GM23248 (cell line): ENCODE measurements around the gene ATXN7. TPM values are rescaled to one million over a fixed set of nuclear protein-coding genes. Genes with fewer than 3 reads are reported as not detected.

Experiments used
- DNase-seq: peaks from one replicate; pipeline ENCODE4 v3.0.0-alpha.2; 2015
- H2AFZ ChIP-seq: fragments of 200-600 bp; sonication (generic); 2 replicates; pipeline ENCODE4 v1.6.1; 2016; ENCODE audit warnings: antibody characterized with exemption
- H3F3A ChIP-seq: fragments of 200-600 bp; sonication (generic); 2 replicates; pipeline ENCODE4 v1.6.1; 2016; ENCODE audit warnings: mild to moderate bottlenecking, antibody characterized with exemption, mixed run types; ENCODE audit not compliant: insufficient read depth
- H3K27ac ChIP-seq: fragments of 200-600 bp; sonication (generic); 2 replicates; pipeline ENCODE4 v1.5.1; 2016; ENCODE audit warnings: mild to moderate bottlenecking
- H3K27me3 ChIP-seq: fragments of 200-600 bp; sonication (generic); replicated peaks from 2 replicates; pipeline ENCODE4 v1.6.1; 2016; ENCODE audit warnings: mild to moderate bottlenecking; ENCODE audit not compliant: insufficient read depth
- H3K36me3 ChIP-seq: fragments of 200-600 bp; sonication (generic); 2 replicates; pipeline ENCODE4 v1.6.1; 2016; ENCODE audit warnings: low read depth, mild to moderate bottlenecking
- H3K4me1 ChIP-seq: fragments of 200-600 bp; sonication (generic); 2 replicates; pipeline ENCODE4 v1.6.1; 2016; ENCODE audit warnings: mild to moderate bottlenecking; ENCODE audit not compliant: insufficient read depth
- H3K4me2 ChIP-seq: fragments of 200-600 bp; sonication (generic); one replicate; pipeline ENCODE4 v1.6.1; 2016; ENCODE audit warnings: mild to moderate bottlenecking; ENCODE audit not compliant: unreplicated experiment
- H3K4me3 ChIP-seq: fragments of 200-600 bp; sonication (generic); 2 replicates; pipeline ENCODE4 v1.5.1; 2016; ENCODE audit warnings: mild to moderate bottlenecking
- H3K79me2 ChIP-seq: fragments of 200-600 bp; sonication (generic); 2 replicates; pipeline ENCODE4 v1.6.1; 2016; ENCODE audit warnings: mild to moderate bottlenecking; ENCODE audit not compliant: insufficient read depth
- H3K9ac ChIP-seq: fragments of 200-600 bp; sonication (generic); 2 replicates; pipeline ENCODE4 v1.6.1; 2016; ENCODE audit warnings: mild to moderate bottlenecking
- H3K9me2 ChIP-seq: fragments of 200-600 bp; sonication (generic); 2 replicates; pipeline ENCODE4 v1.6.1; 2016; ENCODE audit warnings: mixed run types, mild to moderate bottlenecking, moderate library complexity; ENCODE audit not compliant: insufficient read depth
- H3K9me3 ChIP-seq: fragments of 200-600 bp; sonication (generic); one replicate; pipeline ENCODE4 v1.6.1; 2017; ENCODE audit warnings: low read depth
- H4K20me1 ChIP-seq: fragments of 200-600 bp; sonication (generic); 2 replicates; pipeline ENCODE4 v1.6.0; 2016; ENCODE audit not compliant: insufficient read depth
- EZH2 ChIP-seq: fragments of 200-600 bp; sonication (generic); IDR thresholded peaks from 2 replicates; pipeline ENCODE4 v1.6.1; 2018; ENCODE audit warnings: antibody characterized with exemption, mild to moderate bottlenecking; ENCODE audit not compliant: insufficient read depth, poor library complexity, severe bottlenecking
- EZH2phosphoT487 ChIP-seq: fragments of 200-600 bp; sonication (generic); IDR thresholded peaks from 2 replicates; pipeline ENCODE4 v1.6.1; 2018; ENCODE audit warnings: antibody characterized with exemption, moderate library complexity, mild to moderate bottlenecking, low read depth; ENCODE audit not compliant: insufficient read depth
- WGBS, 2 experiments: methylation state at CpG; one replicate each; pipeline ENCODE4 v1.1.6; 2015 to 2017; ENCODE audit warnings: low lambda C conversion rate in 2 of 2, low coverage in 1 of 2; ENCODE audit errors: missing lambda C conversion rate in 2 of 2; 5-methylcytosine and 5-hydroxymethylcytosine counted together
- in situ Hi-C: fragments of 300-500 bp; cut with MboI; formaldehyde crosslinking; loops from 2 replicates; pipeline ENCODE4 v1.15.0; 2020
- polyA plus RNA-seq: library from polyadenylated mRNA; unstranded; fragments of >200 nt; fragmentation: Nextera tagmentation; extraction: Ambion mirVana; gene quantifications from 2 replicates; pipeline ENCODE4 v1.2.1, GENCODE V29; 2016
- total RNA-seq: library from RNA; depleted of rRNA; stranded (reverse); fragments of >200 nt; shearing (Covaris generic); gene quantifications from 2 replicates; pipeline ENCODE4 v1.2.3, GENCODE V29; 2014

Gene ATXN7
- total and polyA plus RNA-seq, 2 experiments from 2014 or later, result 2.4 to 3.9 TPM

DNA sequence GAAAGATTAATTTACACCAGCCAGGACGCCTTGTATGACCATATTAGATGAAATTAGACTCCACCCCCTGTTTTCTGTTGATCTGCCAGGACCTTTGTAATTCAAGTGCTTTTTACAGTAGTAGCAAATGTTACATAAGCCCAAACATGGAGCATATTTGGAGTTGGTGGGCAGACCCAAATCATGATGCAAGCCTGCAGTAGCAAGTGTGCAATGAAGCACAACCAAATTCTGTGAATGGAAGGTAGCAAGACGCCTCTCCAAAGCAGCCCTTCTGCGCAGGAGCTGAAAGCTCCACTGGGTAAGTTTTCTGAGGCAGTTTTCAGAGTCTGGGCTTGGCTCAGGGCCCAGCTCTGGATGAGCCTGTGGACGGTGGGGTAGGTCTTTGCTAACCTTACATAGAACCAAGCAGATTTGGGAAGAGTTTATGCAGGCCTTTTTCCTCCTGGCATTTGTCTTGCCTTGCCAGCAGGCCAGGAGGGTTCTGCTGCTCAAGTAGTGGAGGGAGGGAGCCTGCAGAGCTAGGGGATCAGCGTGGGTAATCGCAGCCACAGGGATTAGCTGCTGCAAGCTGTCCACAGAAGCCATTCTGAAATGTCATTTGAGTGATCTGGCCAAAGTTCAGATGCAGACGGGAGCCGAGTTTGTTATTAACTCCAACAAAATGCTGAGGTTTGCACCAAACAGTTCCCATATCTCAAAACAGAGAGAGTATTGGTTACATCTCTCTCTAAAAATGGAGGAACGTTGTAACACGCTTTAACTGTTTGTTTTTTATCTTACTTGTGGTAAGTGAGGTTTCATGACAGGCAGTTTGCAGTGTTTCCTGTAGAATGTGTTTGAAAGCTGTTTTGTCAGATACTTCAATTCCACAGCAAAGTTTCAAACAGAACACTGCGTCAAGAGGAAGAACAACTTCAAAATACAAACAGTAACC, 104.3 kb downstream of the ATXN7 start:
- H3K9me3 ChIP-seq, result no peaks in the 10 kb centered on the region
- H3K9me2 ChIP-seq, result no peaks in the 10 kb centered on the region
- no peaks in the 10 kb centered on the region for H3K27me3 ChIP-seq
- peak overlapping the region; percentile 5; the same call in 1 of the 2 replicates for H3K9ac ChIP-seq
- peaks cover 94% of the 10 kb centered on the region for H3K79me2 ChIP-seq
- H3K36me3 ChIP-seq, result no peaks in the 10 kb centered on the region
- in situ Hi-C loops, result no loop called here
- H4K20me1 ChIP-seq, result no peaks in the 10 kb centered on the region
- H3K4me1 ChIP-seq, result peaks cover 65% of the 10 kb centered on the region
- no peak overlapping the region for H2AFZ ChIP-seq
- H3F3A ChIP-seq, result peaks cover 53% of the 10 kb centered on the region
- TF ChIP-seq EZH2 (no peak), EZH2phosphoT487 (no peak)
- H3K4me3 ChIP-seq, result peak overlapping the region; percentile 25; the same call in 1 of the 2 replicates
- H3K27ac ChIP-seq, result peak overlapping the region; percentile 33
- 16 to 20% methylated on average over 11 of the region's 11 CpGs for WGBS, 2 experiments
- DNase-seq, result peak; percentile 48
- H3K4me2 ChIP-seq, result peak overlapping the region; percentile 16

DNA sequence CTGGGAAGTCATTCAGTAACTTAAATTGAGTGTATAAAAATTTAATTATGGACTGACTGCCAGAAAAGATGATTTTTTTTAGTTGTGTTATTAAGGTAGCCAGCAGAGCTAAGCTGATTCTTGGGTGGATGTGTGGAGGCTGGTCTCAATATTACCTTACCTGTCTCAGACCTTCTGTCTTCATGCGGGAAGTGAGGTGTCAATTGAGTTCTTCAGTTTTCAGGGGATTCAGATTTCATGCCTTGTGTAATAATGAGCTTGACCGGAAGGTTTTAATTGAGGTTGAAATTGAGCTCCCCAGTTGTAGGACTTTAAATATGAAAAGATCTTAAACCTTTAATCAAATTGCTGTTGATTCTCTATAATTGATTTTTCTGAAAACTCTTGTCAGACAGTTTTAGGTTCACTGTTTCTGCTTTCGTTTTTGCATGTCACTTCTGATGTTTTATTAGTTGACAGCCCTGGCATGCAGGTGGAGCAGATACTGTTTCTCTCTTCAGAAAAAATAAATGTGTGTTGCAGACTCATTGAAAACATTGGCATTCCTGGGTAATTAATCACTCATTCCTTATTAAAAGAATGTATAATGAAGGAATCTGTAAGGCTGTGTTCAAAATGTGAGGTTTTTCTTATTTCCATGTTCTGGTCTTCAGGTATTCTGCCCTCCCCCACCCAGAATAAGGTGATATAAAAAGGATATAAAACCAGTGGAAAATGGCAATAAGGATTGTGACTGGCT, 105.1 kb downstream of the ATXN7 start:
- no peaks in the 10 kb centered on the region for H4K20me1 ChIP-seq
- peaks cover 55% of the 10 kb centered on the region for H3F3A ChIP-seq
- no peaks in the 10 kb centered on the region for H3K36me3 ChIP-seq
- H3K4me1 ChIP-seq, result peaks cover 71% of the 10 kb centered on the region
- DNase-seq, result peak; percentile 52
- 51 to 60% methylated on average over 3 of the region's 3 CpGs for WGBS, 2 experiments
- in situ Hi-C loops, result no loop called here
- H2AFZ ChIP-seq, result no peak overlapping the region
- TF ChIP-seq EZH2phosphoT487 (no peak), EZH2 (no peak)
- peaks cover 94% of the 10 kb centered on the region for H3K79me2 ChIP-seq
- peak overlapping the region; percentile 16 for H3K4me2 ChIP-seq
- peak overlapping the region; percentile 5; the same call in 1 of the 2 replicates for H3K9ac ChIP-seq
- peak overlapping the region; percentile 25 for H3K4me3 ChIP-seq
- H3K27me3 ChIP-seq, result no peaks in the 10 kb centered on the region
- peak overlapping the region; percentile 33 for H3K27ac ChIP-seq
- H3K9me2 ChIP-seq, result no peaks in the 10 kb centered on the region
- H3K9me3 ChIP-seq, result no peaks in the 10 kb centered on the region

DNA sequence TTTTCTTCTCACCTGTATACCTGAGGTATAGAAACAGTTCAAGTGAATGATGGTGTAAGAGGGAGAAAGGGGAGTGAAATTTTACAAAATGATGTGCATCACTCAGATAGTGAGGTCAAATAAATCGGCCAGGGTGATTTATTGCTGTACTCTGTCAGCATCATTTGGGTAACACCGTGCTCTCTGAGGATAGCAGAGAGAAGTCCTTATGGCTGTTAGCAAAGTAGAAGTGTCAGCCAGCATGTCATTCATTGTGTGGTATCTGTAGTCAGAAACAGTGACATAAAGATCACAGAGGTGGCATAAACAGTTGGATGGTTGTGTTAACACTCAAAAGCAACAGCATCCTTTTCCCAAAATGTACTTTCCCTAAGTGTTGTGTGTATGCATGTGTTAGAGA, 106.2 kb downstream of the ATXN7 start:
- Histone ChIP-seq H2AFZ (no peak overlapping the region), H3K9me2 (no peaks in the 10 kb centered on the region), H3K9me3 (no peaks in the 10 kb centered on the region), H3K27ac (no peak overlapping the region), H3K79me2 (peaks cover 96% of the 10 kb centered on the region), H3K4me2 (peak overlapping the region; percentile 61), H3K36me3 (no peaks in the 10 kb centered on the region), H4K20me1 (no peaks in the 10 kb centered on the region), H3K4me1 (peaks cover 62% of the 10 kb centered on the region), H3K4me3 (no peak overlapping the region), H3F3A (peaks cover 55% of the 10 kb centered on the region), H3K27me3 (no peaks in the 10 kb centered on the region), H3K9ac (no peak overlapping the region)
- WGBS, 2 experiments, result 25 to 48% methylated on average over 2 of the region's 2 CpGs
- no peak for TF ChIP-seq EZH2
- TF ChIP-seq EZH2phosphoT487, result no peak
- no peak for DNase-seq
- in situ Hi-C loops, result no loop called here

DNA sequence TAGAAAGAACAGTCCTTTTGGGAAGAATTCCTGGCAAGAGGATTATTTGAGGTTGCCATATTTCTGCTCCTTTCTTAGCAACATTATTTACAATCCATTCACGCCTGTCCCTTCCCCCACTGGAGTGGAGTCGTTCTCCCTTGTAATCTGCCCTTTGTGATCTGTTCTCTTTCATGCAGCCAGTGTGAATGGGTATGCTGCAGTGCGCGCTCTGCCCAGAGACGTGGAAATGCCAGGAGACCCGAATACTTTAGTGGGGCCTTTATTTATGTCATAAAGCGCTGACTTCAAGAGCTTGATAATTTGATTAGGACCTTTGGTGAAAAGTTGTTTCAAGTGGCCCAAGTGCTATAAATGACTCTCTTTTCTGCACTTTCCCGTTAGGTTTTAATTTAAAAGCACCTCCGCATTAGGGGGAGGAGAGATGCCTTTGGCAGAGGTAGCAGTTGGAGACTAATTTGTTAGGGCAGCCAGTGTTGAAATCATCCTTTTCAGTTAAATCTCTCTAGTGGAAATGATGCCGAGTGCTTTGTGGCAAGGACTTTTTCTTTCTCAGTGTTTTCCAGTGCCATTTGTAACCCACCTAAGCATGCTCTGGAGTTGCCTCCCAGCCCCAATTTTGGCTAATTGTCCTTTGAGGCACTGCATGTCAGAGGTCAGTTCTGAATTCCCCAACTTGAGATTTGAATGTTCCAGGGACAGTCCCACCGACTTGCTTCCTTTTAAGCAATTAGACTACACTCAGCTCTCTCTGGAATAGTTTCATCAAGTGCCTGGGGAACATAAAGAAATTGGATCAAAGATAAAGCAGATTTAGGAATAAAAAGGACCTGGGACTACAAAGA, 107.2 kb downstream of the ATXN7 start:
- Histone ChIP-seq H3K36me3 (no peaks in the 10 kb centered on the region), H3K4me3 (peak overlapping the region; percentile 28), H3K9me2 (no peaks in the 10 kb centered on the region), H2AFZ (no peak overlapping the region), H3F3A (peaks cover 64% of the 10 kb centered on the region), H3K4me1 (peaks cover 72% of the 10 kb centered on the region), H4K20me1 (no peaks in the 10 kb centered on the region), H3K27me3 (no peaks in the 10 kb centered on the region), H3K79me2 (peaks cover 96% of the 10 kb centered on the region), H3K9me3 (no peaks in the 10 kb centered on the region), H3K27ac (peak overlapping the region; percentile 51), H3K4me2 (peak overlapping the region; percentile 61), H3K9ac (peak overlapping the region; percentile 24)
- DNase-seq, result peak; percentile 64
- in situ Hi-C loops, result no loop called here
- 15 to 16% methylated on average over 11 of the region's 11 CpGs for WGBS, 2 experiments
- TF ChIP-seq EZH2 (no peak), EZH2phosphoT487 (no peak)
